ENCODE results near the gene MASTL. TPM values are rescaled to one million over a fixed set of nuclear protein-coding genes. Genes with fewer than 3 reads are reported as not detected.

Gene MASTL
- total RNA-seq, 1 experiment from 2014 or later = 17.4 TPM

DNA sequence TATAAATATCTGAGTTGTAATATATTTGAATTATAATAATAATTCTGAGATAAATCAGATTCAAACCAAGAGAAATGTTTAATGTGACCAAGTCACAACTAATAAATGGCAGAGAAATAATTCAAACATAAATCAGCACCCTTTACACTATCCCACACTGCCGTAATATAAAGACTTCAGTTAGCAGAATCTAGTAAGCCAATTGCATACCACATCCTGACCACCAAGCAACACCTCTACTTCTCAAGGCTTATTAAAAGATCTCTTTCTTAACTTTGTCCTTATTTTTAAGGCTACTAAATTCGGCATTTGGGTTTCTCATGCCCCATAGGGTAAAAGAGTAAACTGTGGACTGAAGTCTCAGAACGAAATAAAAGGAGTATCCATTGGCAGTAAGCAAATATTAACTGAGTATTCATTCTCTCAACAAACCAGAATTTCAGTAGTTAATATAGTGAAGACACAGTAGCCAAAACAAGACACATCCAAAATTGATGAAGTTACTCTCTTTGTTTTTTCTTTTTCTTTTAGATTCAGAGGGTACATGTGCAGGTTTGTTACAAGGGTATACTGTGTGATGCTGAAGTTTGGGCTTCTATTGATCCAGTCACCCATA is 70.6 kb downstream of the MASTL start:
- ChIA-PET POLR2A (ENCODE audit: unreplicated experiment) (no interaction called here), CTCF (interaction anchor here (0.6 kb wide), 1 partner anchor 142 kb away, joined by 6 read pairs; no protein-coding TSS in a partner anchor)
- H3K4me1 ChIP-seq (replicated peaks; ENCODE audit: insufficient read depth) = no peaks in the 10 kb centered on the region
- no peak overlapping the region for H3K4me3 ChIP-seq
- H3K4me2 ChIP-seq = no peak overlapping the region
- TF ChIP-seq, protein P1, sequence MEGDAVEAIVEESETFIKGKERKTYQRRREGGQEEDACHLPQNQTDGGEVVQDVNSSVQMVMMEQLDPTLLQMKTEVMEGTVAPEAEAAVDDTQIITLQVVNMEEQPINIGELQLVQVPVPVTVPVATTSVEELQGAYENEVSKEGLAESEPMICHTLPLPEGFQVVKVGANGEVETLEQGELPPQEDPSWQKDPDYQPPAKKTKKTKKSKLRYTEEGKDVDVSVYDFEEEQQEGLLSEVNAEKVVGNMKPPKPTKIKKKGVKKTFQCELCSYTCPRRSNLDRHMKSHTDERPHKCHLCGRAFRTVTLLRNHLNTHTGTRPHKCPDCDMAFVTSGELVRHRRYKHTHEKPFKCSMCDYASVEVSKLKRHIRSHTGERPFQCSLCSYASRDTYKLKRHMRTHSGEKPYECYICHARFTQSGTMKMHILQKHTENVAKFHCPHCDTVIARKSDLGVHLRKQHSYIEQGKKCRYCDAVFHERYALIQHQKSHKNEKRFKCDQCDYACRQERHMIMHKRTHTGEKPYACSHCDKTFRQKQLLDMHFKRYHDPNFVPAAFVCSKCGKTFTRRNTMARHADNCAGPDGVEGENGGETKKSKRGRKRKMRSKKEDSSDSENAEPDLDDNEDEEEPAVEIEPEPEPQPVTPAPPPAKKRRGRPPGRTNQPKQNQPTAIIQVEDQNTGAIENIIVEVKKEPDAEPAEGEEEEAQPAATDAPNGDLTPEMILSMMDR (conservative IDR thresholded peaks at IDR 0.05) = no peak
- no peak for TF ChIP-seq EZH2 (IDR thresholded peaks at IDR 0.05; ENCODE audit: low read depth)
- intact Hi-C loops (cut with micrococcal nuclease; ENCODE audit: unreplicated experiment) = loop anchor here (2.0 kb wide), 1 partner anchor 135 kb away; no protein-coding TSS in a partner anchor
- no peaks in the 10 kb centered on the region for H3K27me3 ChIP-seq (ENCODE audit: insufficient read depth, low read depth)
- no peak for DNase-seq
- no peaks in the 10 kb centered on the region for H3K36me3 ChIP-seq (ENCODE audit: low read depth)
- H3K9me2 ChIP-seq (ENCODE audit: insufficient read depth) = no peaks in the 10 kb centered on the region
- H3K9me3 ChIP-seq (ENCODE audit: insufficient read depth, low read depth) = no peaks in the 10 kb centered on the region
- no peak overlapping the region for H3K27ac ChIP-seq
- no TSS peak for BruUV-seq (replicated peaks)
- no peaks in the 10 kb centered on the region for H3K79me2 ChIP-seq (ENCODE audit: low read depth)
- no peak overlapping the region for H2AFZ ChIP-seq
- no peaks in the 10 kb centered on the region for H4K20me1 ChIP-seq (ENCODE audit: insufficient read depth)
- H3F3A ChIP-seq (ENCODE audit: insufficient read depth, low read depth) = no peaks in the 10 kb centered on the region

DNA sequence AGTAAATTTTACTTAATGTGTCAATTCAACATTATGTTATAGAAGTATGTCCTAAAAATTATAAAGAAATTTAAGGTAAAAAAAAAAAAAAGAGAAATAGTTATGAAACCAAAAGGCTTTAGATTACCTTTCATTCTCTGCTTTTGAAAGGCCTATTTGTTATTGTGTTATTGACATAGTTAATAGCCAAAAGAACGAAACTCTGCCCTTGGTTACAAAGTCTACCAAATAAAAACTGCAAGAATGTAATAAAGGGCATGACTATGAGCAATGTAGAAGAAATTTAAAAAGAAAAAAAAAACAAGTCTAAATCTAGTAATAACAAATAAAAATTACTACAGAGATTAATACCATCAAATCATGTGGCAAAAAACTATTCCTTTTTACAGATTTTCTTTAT is 74.9 kb downstream of the MASTL start:
- POLR2A ChIA-PET (ENCODE audit: unreplicated experiment) = no interaction called here

DNA sequence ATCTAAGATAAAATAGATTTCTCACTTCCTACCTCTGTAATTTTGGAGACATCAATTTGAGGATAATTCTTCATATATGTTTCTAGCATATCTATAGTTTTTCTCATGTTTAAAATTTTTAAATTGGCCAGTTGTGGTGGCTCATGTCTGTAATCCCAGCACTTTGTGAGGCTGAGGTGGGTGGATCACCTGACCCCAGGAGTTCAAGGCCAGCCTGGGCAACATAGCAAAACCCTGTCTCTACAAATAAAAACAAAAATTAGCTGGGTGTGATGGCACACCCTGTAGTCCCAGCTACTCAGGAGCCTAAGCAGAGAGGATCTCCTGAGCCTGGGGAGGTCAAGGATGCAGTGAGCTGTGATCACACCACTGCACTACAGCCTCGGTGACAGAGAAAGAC is 80.6 kb downstream of the MASTL start:
- Histone ChIP-seq H2AFZ (no peak overlapping the region), H3K4me3 (no peak overlapping the region), H3K36me3 (ENCODE audit: low read depth) (no peaks in the 10 kb centered on the region), H3K9me3 (ENCODE audit: insufficient read depth, low read depth) (no peaks in the 10 kb centered on the region), H3K79me2 (ENCODE audit: low read depth) (peaks cover 6% of the 10 kb centered on the region; the same call in 1 of the 2 replicates), H3K9me2 (ENCODE audit: insufficient read depth) (no peaks in the 10 kb centered on the region), H3K4me2 (no peak overlapping the region), H3K4me1 (replicated peaks; ENCODE audit: insufficient read depth) (0 out of 2 replicates have a peak, but pooled peaks cover 7% of the 10 kb centered on the region), H3F3A (ENCODE audit: insufficient read depth, low read depth) (peaks cover 7% of the 10 kb centered on the region; the same call in 1 of the 2 replicates), H3K27ac (no peak overlapping the region), H4K20me1 (ENCODE audit: insufficient read depth) (no peaks in the 10 kb centered on the region), H3K27me3 (ENCODE audit: insufficient read depth, low read depth) (no peaks in the 10 kb centered on the region)
- DNase-seq = no peak
- BruUV-seq (replicated peaks) = no TSS peak
- POLR2A ChIA-PET (ENCODE audit: unreplicated experiment) = no interaction called here
- intact Hi-C loops (cut with micrococcal nuclease; ENCODE audit: unreplicated experiment) = no loop called here
- TF ChIP-seq EZH2 (IDR thresholded peaks at IDR 0.05; ENCODE audit: low read depth) = no peak
- TF ChIP-seq, protein P1 (conservative IDR thresholded peaks at IDR 0.05) = no peak
- CTCF ChIA-PET = no interaction called here

More for the DNA sequence above, 74.9 kb downstream of the MASTL start:
- no peaks in the 10 kb centered on the region for H3K27me3 ChIP-seq (ENCODE audit: insufficient read depth, low read depth)
- no peaks in the 10 kb centered on the region for H3K36me3 ChIP-seq (ENCODE audit: low read depth)
- no peaks in the 10 kb centered on the region for H3F3A ChIP-seq (ENCODE audit: insufficient read depth, low read depth)
- TF ChIP-seq, protein P1 (conservative IDR thresholded peaks at IDR 0.05) = no peak
- no peak for TF ChIP-seq EZH2 (IDR thresholded peaks at IDR 0.05; ENCODE audit: low read depth)
- H4K20me1 ChIP-seq (ENCODE audit: insufficient read depth) = no peaks in the 10 kb centered on the region
- H3K9me2 ChIP-seq (ENCODE audit: insufficient read depth) = no peaks in the 10 kb centered on the region
- CTCF ChIA-PET = no interaction called here
- intact Hi-C loops (cut with micrococcal nuclease; ENCODE audit: unreplicated experiment) = no loop called here
- H2AFZ ChIP-seq = no peak overlapping the region
- H3K4me1 ChIP-seq (replicated peaks; ENCODE audit: insufficient read depth) = no peaks in the 10 kb centered on the region
- BruUV-seq (replicated peaks) = no TSS peak
- H3K4me3 ChIP-seq = no peak overlapping the region
- no peak overlapping the region for H3K4me2 ChIP-seq
- DNase-seq = no peak
- H3K27ac ChIP-seq = no peak overlapping the region
- H3K9me3 ChIP-seq (ENCODE audit: insufficient read depth, low read depth) = no peaks in the 10 kb centered on the region
- H3K79me2 ChIP-seq (ENCODE audit: low read depth) = no peaks in the 10 kb centered on the region

Other genes starting within 250 kb of the MASTL start
- gene ANKRD26, start 54.9 kb upstream of the MASTL start, total RNA-seq (2021) = 10.6 and 12.9 TPM in 2 replicates
- 69.2 and 87.7 TPM in 2 replicates for gene YME1L1, start 968 bp upstream of the MASTL start, total RNA-seq (2021)
- 17.0 and 17.2 TPM in 2 replicates for gene ACBD5, start 85.4 kb downstream of the MASTL start, total RNA-seq (2021)